Lower leg skin (tissue), 4 donors: Measurements from ENCODE around the gene CD63. TPM values are rescaled to one million over a fixed set of nuclear protein-coding genes. Genes with fewer than 3 reads are reported as not detected.

ENCODE experiments used
- DNase-seq, 2 donors: peaks; one replicate each; pipeline ENCODE4 v3.0.0-alpha.2; 2019; ENCODE audit warnings: low spot score in 2 of 2
- H3K4me3 ChIP-seq: fragments of 200-600 bp; sonication (generic); 2 replicates; pipeline ENCODE4 v1.5.1; 2017; ENCODE audit warnings: mild to moderate bottlenecking, low read depth; ENCODE audit not compliant: poor library complexity, severe bottlenecking
- POLR2A ChIP-seq, 2 donors: fragments of 450-650 bp; IDR thresholded peaks; one replicate each; pipeline ENCODE4 v1.6.1; 2016 to 2017; ENCODE audit warnings: antibody characterized with exemption in 2 of 2, mild to moderate bottlenecking in 1 of 2, moderate library complexity in 1 of 2
- WGBS, 2 donors: methylation state at CpG; one replicate each; pipeline ENCODE4 v1.1.5; 2018; 5-methylcytosine and 5-hydroxymethylcytosine counted together
- intact Hi-C: fragments of 100-400 bp; cut with DNase I; formaldehyde crosslinking; loops from one replicate; pipeline ENCODE4 v1.15.0; 2023; ENCODE audit warnings: low total_unique reads
- total RNA-seq, 4 donors: library from RNA; depleted of rRNA; stranded (reverse); fragments of >200 nt; gene quantifications; one replicate each; pipeline ENCODE4 v1.1.0, GENCODE V29; 2016
- TF ChIP-seq, protein P1 (sequence below), 3 donors: fragments of 450-650 bp; IDR thresholded peaks; one replicate each; pipeline ENCODE4 v1.5.1; 2016; ENCODE audit warnings: antibody characterized with exemption in 3 of 3, mild to moderate bottlenecking in 3 of 3, moderate library complexity in 2 of 3

CD63 gene, protein sequence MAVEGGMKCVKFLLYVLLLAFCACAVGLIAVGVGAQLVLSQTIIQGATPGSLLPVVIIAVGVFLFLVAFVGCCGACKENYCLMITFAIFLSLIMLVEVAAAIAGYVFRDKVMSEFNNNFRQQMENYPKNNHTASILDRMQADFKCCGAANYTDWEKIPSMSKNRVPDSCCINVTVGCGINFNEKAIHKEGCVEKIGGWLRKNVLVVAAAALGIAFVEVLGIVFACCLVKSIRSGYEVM
- total RNA-seq = 100 to 1,000 TPM; 151 to 408 (median 196) TPM

DNA sequence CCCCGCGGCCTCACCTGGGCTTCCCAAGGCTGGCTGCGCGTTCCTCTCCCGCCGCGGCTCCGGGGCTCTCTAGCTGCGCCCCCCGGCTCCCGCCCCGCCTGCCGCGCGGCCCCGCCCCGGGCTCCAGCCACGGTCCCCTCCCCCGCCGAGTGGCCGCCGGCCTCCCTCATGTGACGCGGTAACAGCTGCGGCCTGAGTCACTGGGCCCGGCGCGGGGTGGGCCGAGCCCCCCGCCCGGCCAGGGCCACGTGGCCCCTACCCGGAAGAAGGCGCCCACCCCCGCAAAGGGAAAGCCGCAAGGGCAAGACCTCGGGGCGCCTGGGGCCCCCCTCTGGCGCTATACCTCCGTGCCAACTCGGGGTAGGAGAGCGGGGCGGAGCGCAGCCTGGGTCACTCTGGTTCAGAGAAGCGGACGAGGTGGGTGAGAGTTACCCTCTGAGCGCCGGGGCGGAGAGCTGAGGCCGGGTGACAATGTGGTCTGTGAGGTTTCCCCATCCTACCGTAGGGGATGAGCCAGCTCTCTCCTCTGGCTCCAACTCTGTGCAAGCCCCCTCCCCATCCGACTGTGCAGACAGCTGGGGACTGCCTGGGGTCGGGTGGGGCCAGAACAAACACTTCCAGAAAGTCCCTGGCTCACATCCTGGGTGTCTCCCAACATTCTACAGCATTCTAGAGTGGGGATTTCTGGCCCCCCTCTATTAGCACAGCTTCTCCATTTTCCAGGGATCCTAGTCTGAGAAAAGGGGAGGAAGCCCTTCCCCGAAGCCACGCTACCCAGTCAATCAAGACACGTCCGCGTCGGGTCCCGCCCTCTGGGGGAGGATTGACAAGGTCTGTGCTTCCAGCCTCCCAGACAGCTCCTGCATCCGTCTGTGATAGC, at the start of gene CD63:
Gene CD63 (minus strand): TSS at position 71 of the 880 bp plus-strand sequence. CDS start 668 bp downstream, outside the sequence.
- DNase-seq = peak; percentile 94 to 98
- WGBS, 2 donors = 0 to 1% methylated on average over 15 to 17 of the region's 61 CpGs
- intact Hi-C loops = no loop called here
- peak within 1 kb of the TSS; percentile 70 for H3K4me3 ChIP-seq
- TF ChIP-seq POLR2A (IDR thresholded peaks at IDR 0.05) = peak in 1 of 2 donors; percentile 84
- TF ChIP-seq, protein P1, sequence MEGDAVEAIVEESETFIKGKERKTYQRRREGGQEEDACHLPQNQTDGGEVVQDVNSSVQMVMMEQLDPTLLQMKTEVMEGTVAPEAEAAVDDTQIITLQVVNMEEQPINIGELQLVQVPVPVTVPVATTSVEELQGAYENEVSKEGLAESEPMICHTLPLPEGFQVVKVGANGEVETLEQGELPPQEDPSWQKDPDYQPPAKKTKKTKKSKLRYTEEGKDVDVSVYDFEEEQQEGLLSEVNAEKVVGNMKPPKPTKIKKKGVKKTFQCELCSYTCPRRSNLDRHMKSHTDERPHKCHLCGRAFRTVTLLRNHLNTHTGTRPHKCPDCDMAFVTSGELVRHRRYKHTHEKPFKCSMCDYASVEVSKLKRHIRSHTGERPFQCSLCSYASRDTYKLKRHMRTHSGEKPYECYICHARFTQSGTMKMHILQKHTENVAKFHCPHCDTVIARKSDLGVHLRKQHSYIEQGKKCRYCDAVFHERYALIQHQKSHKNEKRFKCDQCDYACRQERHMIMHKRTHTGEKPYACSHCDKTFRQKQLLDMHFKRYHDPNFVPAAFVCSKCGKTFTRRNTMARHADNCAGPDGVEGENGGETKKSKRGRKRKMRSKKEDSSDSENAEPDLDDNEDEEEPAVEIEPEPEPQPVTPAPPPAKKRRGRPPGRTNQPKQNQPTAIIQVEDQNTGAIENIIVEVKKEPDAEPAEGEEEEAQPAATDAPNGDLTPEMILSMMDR (IDR thresholded peaks at IDR 0.05) = no peak

DNA sequence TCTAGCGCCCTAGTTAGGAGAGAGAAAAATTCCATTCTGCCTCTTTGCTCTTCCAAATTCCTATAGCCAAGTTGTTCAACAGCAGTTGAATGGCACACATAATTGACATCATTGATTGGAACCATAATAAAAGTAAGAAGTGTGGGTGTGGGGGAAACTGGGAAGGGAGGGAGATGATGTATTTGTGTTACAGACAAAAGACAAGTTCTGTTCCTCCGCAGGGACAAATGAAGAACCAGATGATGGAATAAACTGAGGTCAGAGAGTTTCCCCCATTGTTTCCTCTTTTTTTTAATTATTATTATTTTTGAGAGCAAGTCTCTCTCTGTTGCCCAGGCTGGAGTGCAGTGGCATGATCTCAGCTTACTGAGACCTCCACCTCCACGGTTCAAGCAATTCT, 49.0 kb upstream of the CD63 start:
- no peak overlapping the region for H3K4me3 ChIP-seq
- no peak for TF ChIP-seq POLR2A (IDR thresholded peaks at IDR 0.05)
- TF ChIP-seq, protein P1 (IDR thresholded peaks at IDR 0.05) = no peak
- DNase-seq = no peak
- WGBS, 2 donors = 89 to 94% methylated on average over 3 of the region's 3 CpGs
- intact Hi-C loops = no loop called here

DNA sequence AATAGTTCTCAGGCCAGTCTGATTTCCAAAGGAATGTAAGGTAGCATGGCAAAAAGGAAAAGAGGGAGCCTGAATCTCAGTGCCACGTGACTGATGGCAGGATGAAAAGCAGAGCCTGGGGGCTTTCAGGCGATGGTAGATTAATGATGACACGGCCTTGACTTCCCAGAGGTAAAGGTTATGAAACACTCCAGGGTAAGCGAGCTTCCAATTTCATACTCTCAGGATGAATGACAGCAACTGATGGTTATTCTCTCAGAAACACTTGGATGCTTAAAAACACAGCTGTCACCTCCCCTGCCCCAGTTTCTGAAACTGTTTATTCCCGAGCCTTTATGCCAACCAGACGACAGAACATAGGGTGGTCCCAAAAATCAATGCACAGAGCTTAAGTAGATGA, 42.9 kb upstream of the CD63 start:
- no peak for TF ChIP-seq POLR2A (IDR thresholded peaks at IDR 0.05)
- TF ChIP-seq, protein P1 (IDR thresholded peaks at IDR 0.05) = no peak
- intact Hi-C loops = no loop called here
- H3K4me3 ChIP-seq = no peak overlapping the region
- 70 to 72% methylated on average over 6 of the region's 6 CpGs for WGBS, 2 donors
- DNase-seq = no peak

DNA sequence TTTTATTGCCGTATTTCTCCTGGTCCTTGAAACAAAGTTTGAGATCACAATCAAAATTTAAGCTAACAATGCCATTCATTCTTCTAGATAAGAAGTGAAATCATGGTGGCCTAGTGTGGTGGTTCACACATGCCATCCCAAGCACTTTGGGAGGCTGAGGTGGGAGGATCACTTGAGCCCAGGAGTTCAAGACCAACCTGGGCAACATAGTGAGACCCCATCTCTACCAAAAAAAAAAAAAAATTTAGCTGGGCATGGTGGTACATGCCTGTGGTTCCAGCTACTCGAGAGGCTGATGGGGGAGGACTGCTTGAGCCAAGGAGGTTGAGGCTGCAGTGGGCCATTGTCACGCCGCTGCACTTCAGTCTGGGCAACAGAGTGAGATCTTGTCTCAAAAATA, 38.3 kb upstream of the CD63 start:
- H3K4me3 ChIP-seq = no peak overlapping the region
- TF ChIP-seq POLR2A (IDR thresholded peaks at IDR 0.05) = no peak
- TF ChIP-seq, protein P1 (IDR thresholded peaks at IDR 0.05) = no peak
- intact Hi-C loops = no loop called here
- no peak for DNase-seq
- 95 to 98% methylated on average over 4 of the region's 4 CpGs for WGBS, 2 donors

DNA sequence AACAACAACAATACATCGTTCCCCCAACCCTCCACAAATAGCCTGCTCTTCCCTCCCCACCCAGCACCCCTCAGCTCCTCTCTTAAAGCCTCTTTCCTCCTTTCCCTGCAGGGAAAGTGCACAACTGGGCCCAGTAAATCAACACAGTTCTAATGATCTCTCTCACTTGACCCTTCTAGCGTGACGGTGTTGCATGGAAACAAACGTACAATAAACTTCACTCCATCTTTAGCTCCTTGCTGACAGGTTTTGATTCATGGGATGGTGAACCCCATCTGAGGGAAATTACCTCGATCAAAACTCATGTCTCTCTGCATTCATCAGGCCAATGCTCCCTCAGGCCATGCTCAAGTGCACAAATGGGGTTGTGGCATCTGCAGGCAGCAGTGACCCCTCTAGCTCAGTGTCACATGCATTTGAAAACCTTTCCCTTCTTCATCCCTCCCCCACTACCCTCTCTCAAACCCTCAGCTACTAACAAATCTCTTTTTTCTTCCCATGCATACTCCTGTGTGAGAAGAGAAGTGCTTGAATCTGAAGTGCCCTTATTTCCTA, 37.0 kb upstream of the CD63 start:
- intact Hi-C loops = no loop called here
- TF ChIP-seq, protein P1 (IDR thresholded peaks at IDR 0.05) = no peak
- no peak for TF ChIP-seq POLR2A (IDR thresholded peaks at IDR 0.05)
- 76% methylated on average over 5 of the region's 5 CpGs for WGBS, 2 donors
- no peak overlapping the region for H3K4me3 ChIP-seq
- no peak for DNase-seq
